SU-DHL-6 (cell line): ENCODE data around the gene DIS3L2.

ENCODE experiments used
- CTCF ChIP-seq: fragments of 200-600 bp; sonication (generic); IDR thresholded peaks from one replicate; pipeline ENCODE4 v1.5.1; 2017; ENCODE audit warnings: antibody characterized with exemption, mild to moderate bottlenecking, low read length, moderate library complexity; ENCODE audit not compliant: insufficient read depth, poor library complexity, severe bottlenecking
- EZH2phosphoT487 ChIP-seq: fragments of 200-600 bp; sonication (generic), shearing (Covaris generic); conservative IDR thresholded peaks from 2 replicates; pipeline ENCODE4 v1.6.1; 2018; ENCODE audit warnings: mild to moderate bottlenecking, antibody characterized with exemption, low read length, moderate library complexity, mixed read lengths

GRCh38 chr2:232103140-232103737, 141.7 kb downstream of the DIS3L2 start:
- no peak for TF ChIP-seq CTCF
- no peak for TF ChIP-seq EZH2phosphoT487
